Ovary (tissue), 9 donors: ENCODE results near the gene MRPL14. TPM values are rescaled to one million over a fixed set of nuclear protein-coding genes. Genes with fewer than 3 reads are reported as not detected.

Experiments used
- DNase-seq, 5 donors: peaks; one replicate each; pipeline ENCODE4 v3.0.0-alpha.2; 2019 to 2020
- H3K27ac ChIP-seq, 2 donors: fragments of 200-600 bp; one replicate each; pipeline versions ENCODE4 v1.5.1 to v1.8.0; 2019 to 2022
- H3K27me3 ChIP-seq: fragments of 200-600 bp; one replicate; pipeline ENCODE4 v1.8.0; 2022
- H3K36me3 ChIP-seq: fragments of 200-600 bp; sonication (generic); one replicate; pipeline ENCODE4 v1.5.1; 2019
- H3K4me1 ChIP-seq: one replicate; pipeline ENCODE4 v1.8.1; 2013; ENCODE audit warnings: mild to moderate bottlenecking, moderate library complexity; ENCODE audit not compliant: insufficient read depth
- H3K4me3 ChIP-seq: fragments of 200-600 bp; sonication (generic); one replicate; pipeline ENCODE4 v1.5.1; 2017
- H3K9me3 ChIP-seq, 2 donors: fragments of 200-600 bp in 1 of 2; sonication (generic) in 1 of 2; one replicate each; pipeline versions ENCODE4 v1.5.1 to v1.8.1; 2013 to 2019; ENCODE audit warnings: mild to moderate bottlenecking in 1 of 2, moderate library complexity in 1 of 2
- CTCF ChIP-seq, 3 donors: fragments of 450-650 bp in 2 of 3; fragments of 200-600 bp in 1 of 3; IDR thresholded peaks; one replicate each; pipeline versions ENCODE4 v1.5.1 to v1.8.0; 2016 to 2022; ENCODE audit warnings: antibody characterized with exemption in 3 of 3, mild to moderate bottlenecking in 1 of 3
- EP300 ChIP-seq: sonication (generic); formaldehyde crosslinking; IDR thresholded peaks from one replicate; pipeline ENCODE4 v1.6.1; 2017; ENCODE audit warnings: antibody characterized with exemption
- POLR2A ChIP-seq: fragments of 450-650 bp; IDR thresholded peaks from one replicate; pipeline ENCODE4 v1.6.1; 2017; ENCODE audit warnings: antibody characterized with exemption, mild to moderate bottlenecking, moderate library complexity
- WGBS, 3 donors: extraction: QIAGEN DNeasy Blood & Tissue Kit in 1 of 3; methylation state at CpG; one replicate each; pipeline versions ENCODE4 v1.1.5 to v1.1.7; 2013 to 2017; 5-methylcytosine and 5-hydroxymethylcytosine counted together
- intact Hi-C, 4 donors: fragments of 100-400 bp; cut with DNase I; formaldehyde crosslinking; loops; one replicate each; pipeline versions ENCODE4 v1.11.0 to v1.15.1; 2022 to 2023
- polyA plus RNA-seq, 2 donors: library from polyadenylated mRNA; stranded (reverse); fragments of 200-250 nt in 1 of 2; fragments of 350-450 nt in 1 of 2; fragmentation: Illumina TruSeq in 1 of 2; extraction: RNeasy Lipid Tissue Mini Kit (QIAGEN cat#74804) in 1 of 2; gene quantifications; one replicate each; pipeline ENCODE4 v1.2.3, GENCODE V29; 2013 to 2014
- total RNA-seq, 7 donors: library from RNA; depleted of rRNA in 2 of 7; stranded (reverse); fragments of >200 nt in 2 of 7; fragmentation: NEBNext Ultra II Directional in 3 of 7; extraction: Animal tissue kit (Norgen Biotek cat#: 25700) in 3 of 7; gene quantifications; one replicate each; pipeline versions ENCODE4 v1.1.0 to v1.2.4, GENCODE V29; 2016 to 2023
- donor health status: DM: no; HTN: no; CAD: no; lungs with moderate emphysema.
- donor health status: DM: no; HTN: no; CAD: no.
- donor health status: Bipolar disorder and iron deficiency.
- donor health status: DM: yes; HTN: yes; CAD: no.
- donor health status: DM: no; HTN: no; CAD: no.
- donor health status: DM: yes; HTN: yes; CAD: no.

The MRPL14 gene
- total and polyA plus RNA-seq, 9 donors = 20.8 to 35.9 (median 24.6) TPM

GRCh38 chr6:44085219-44085618 is 42.0 kb downstream of the MRPL14 start:
- Histone ChIP-seq H3K27ac (no peak overlapping the region), H3K27me3 (no peaks in the 10 kb centered on the region), H3K36me3 (no peaks in the 10 kb centered on the region), H3K9me3 (no peaks in the 10 kb centered on the region), H3K4me1 (no peaks in the 10 kb centered on the region), H3K4me3 (no peak overlapping the region)
- intact Hi-C loops = no loop called here
- TF ChIP-seq POLR2A = no peak
- no peak for TF ChIP-seq EP300
- no peak for TF ChIP-seq CTCF (IDR thresholded peaks at IDR 0.05)
- DNase-seq = no peak
- WGBS, 3 donors = 87 to 91% (median 89%) methylated on average over 2 of the region's 2 CpGs

- DNase-seq = no peak
- Histone ChIP-seq H3K4me1 (no peaks in the 10 kb centered on the region), H3K27me3 (no peaks in the 10 kb centered on the region), H3K27ac (no peak overlapping the region), H3K4me3 (no peak overlapping the region), H3K9me3 (no peaks in the 10 kb centered on the region), H3K36me3 (no peaks in the 10 kb centered on the region)
- TF ChIP-seq POLR2A = no peak
- no peak for TF ChIP-seq EP300
- TF ChIP-seq CTCF (IDR thresholded peaks at IDR 0.05) = no peak
- intact Hi-C loops = no loop called here
- 88 to 89% (median 89%) methylated on average over 13 of the region's 13 CpGs for WGBS, 3 donors
Measured at GRCh38 chr6:44084231-44085014, 42.8 kb downstream of the MRPL14 start.

- Histone ChIP-seq H3K9me3 (no peaks in the 10 kb centered on the region), H3K27me3 (no peaks in the 10 kb centered on the region), H3K27ac (no peak overlapping the region), H3K4me3 (no peak overlapping the region), H3K36me3 (no peaks in the 10 kb centered on the region), H3K4me1 (no peaks in the 10 kb centered on the region)
- DNase-seq = no peak
- no peak for TF ChIP-seq POLR2A
- no peak for TF ChIP-seq EP300
- TF ChIP-seq CTCF (IDR thresholded peaks at IDR 0.05) = no peak
- 78 to 87% (median 85%) methylated on average over 8 of the region's 8 CpGs for WGBS, 3 donors
- intact Hi-C loops = no loop called here
Measured at GRCh38 chr6:44082872-44083321, 44.4 kb downstream of the MRPL14 start.

- no peaks in the 10 kb centered on the region for H3K27me3 ChIP-seq
- TF ChIP-seq POLR2A = no peak
- no peak for TF ChIP-seq CTCF (IDR thresholded peaks at IDR 0.05)
- no peak for TF ChIP-seq EP300
- 76 to 90% (median 88%) methylated on average over 6 of the region's 6 CpGs for WGBS, 3 donors
- no peak for DNase-seq
- H3K4me1 ChIP-seq = no peaks in the 10 kb centered on the region
- intact Hi-C loops = no loop called here
- no peak overlapping the region for H3K27ac ChIP-seq
- no peaks in the 10 kb centered on the region for H3K9me3 ChIP-seq
- H3K4me3 ChIP-seq = no peak overlapping the region
- no peaks in the 10 kb centered on the region for H3K36me3 ChIP-seq
Measured at GRCh38 chr6:44081753-44082152, 45.5 kb downstream of the MRPL14 start.
